Uterus (tissue), 4 donors: ENCODE measurements around the gene METTL24. TPM values are rescaled to one million over a fixed set of nuclear protein-coding genes. Genes with fewer than 3 reads are reported as not detected.
"Not testable (repeated sequence)": the region's sequence is repeated elsewhere in the genome, so short reads cannot be mapped to it uniquely, and the experiment has no call there.

Experiments
- DNase-seq, 2 donors: peaks; one replicate each; pipeline ENCODE4 v3.0.0-alpha.2; 2019 to 2020
- H3K27ac ChIP-seq, 2 donors: fragments of 200-600 bp; sonication (generic); 1 replicate in 1 of 2; 2 replicates in 1 of 2; pipeline ENCODE4 v1.5.1; 2016 to 2018
- H3K27me3 ChIP-seq, 2 donors: fragments of 200-600 bp; sonication (generic); one replicate each; pipeline ENCODE4 v1.5.1; 2018 to 2019; ENCODE audit warnings: control low read depth in 1 of 2
- H3K36me3 ChIP-seq, 2 donors: fragments of 200-600 bp; sonication (generic); one replicate each; pipeline ENCODE4 v1.5.1; 2019; ENCODE audit warnings: control low read depth in 1 of 2
- H3K4me1 ChIP-seq, 2 donors: fragments of 200-600 bp; sonication (generic); one replicate each; pipeline ENCODE4 v1.5.1; 2018 to 2019; ENCODE audit warnings: control low read depth in 1 of 2
- H3K4me3 ChIP-seq, 2 donors: fragments of 200-600 bp; sonication (generic); 1 replicate in 1 of 2; 2 replicates in 1 of 2; pipeline ENCODE4 v1.5.1; 2018 to 2019; ENCODE audit warnings: mild to moderate bottlenecking in 1 of 2
- H3K9me3 ChIP-seq, 2 donors: fragments of 200-600 bp; sonication (generic); one replicate each; pipeline ENCODE4 v1.5.1; 2019; ENCODE audit warnings: control low read depth in 1 of 2
- POLR2A ChIP-seq, 2 donors: fragments of 450-650 bp; IDR thresholded peaks; one replicate each; pipeline ENCODE4 v1.6.1; 2016; ENCODE audit warnings: antibody characterized with exemption in 2 of 2, mild to moderate bottlenecking in 1 of 2, moderate library complexity in 1 of 2
- intact Hi-C: fragments of 100-400 bp; cut with DNase I; formaldehyde crosslinking; loops from one replicate; pipeline ENCODE4 v1.15.1; 2023; ENCODE audit warnings: low total_unique reads
- total RNA-seq, 4 donors: library from RNA; depleted of rRNA in 3 of 4; stranded (reverse); fragments of >200 nt in 3 of 4; gene quantifications; one replicate each; pipeline versions ENCODE4 v1.1.0 to v1.2.4, GENCODE V29; 2014 to 2023
- TF ChIP-seq, protein P1 (sequence below), 4 experiments: fragments of 200-600 bp in 2 of 4; fragments of 450-650 bp in 2 of 4; sonication (generic) in 2 of 4; IDR thresholded peaks; one replicate each; pipeline ENCODE4 v1.5.1; 2016 to 2019; ENCODE audit warnings: antibody characterized with exemption in 4 of 4, mild to moderate bottlenecking in 2 of 4, moderate library complexity in 1 of 4
- donor health status: DM: yes; HTN: yes; CAD: no.

Gene METTL24
- total RNA-seq, 4 donors from 2014 or later: 18.0 to 47.2 (median 30.7) TPM; not detected in 1

DNA sequence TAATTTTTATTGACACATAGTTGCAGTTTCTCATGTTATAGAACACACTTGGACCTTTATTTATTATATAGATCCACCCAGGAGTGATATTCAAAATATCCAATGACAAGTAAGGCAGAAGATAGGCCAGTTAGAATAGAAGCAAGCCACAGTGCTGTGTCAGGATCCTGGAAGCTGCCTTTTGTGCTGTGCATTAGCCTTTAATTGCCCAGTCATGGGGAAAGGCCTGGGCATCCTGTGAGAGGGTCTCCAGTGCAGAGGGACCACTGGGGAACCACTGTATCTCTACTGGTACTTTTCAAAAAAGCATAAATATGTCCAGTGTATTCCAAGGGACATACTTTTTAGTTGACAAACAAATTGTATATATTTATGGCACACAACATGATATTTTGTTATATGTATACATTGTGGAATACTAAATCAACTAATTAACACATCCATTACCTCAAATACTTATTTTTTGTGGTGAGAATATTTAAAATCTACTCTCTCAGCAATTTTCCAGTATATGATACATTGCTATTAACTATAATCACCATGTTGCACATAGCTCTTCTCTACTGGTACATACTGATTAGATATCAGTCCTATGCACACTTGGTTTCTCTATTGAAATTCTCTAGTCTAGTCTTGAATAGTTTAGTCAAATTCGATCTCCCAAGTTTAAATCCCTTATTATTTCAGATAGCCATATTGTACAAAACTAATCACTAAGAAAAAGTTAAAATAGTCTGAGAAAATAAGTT is 118.4 kb downstream of the METTL24 start:
- no peaks in the 10 kb centered on the region for H3K9me3 ChIP-seq
- no peaks in the 10 kb centered on the region for H3K27me3 ChIP-seq
- H3K27ac ChIP-seq: no peak overlapping the region
- TF ChIP-seq, protein P1, sequence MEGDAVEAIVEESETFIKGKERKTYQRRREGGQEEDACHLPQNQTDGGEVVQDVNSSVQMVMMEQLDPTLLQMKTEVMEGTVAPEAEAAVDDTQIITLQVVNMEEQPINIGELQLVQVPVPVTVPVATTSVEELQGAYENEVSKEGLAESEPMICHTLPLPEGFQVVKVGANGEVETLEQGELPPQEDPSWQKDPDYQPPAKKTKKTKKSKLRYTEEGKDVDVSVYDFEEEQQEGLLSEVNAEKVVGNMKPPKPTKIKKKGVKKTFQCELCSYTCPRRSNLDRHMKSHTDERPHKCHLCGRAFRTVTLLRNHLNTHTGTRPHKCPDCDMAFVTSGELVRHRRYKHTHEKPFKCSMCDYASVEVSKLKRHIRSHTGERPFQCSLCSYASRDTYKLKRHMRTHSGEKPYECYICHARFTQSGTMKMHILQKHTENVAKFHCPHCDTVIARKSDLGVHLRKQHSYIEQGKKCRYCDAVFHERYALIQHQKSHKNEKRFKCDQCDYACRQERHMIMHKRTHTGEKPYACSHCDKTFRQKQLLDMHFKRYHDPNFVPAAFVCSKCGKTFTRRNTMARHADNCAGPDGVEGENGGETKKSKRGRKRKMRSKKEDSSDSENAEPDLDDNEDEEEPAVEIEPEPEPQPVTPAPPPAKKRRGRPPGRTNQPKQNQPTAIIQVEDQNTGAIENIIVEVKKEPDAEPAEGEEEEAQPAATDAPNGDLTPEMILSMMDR (IDR thresholded peaks at IDR 0.05): no peak
- no peak for TF ChIP-seq POLR2A (IDR thresholded peaks at IDR 0.05)
- no peaks in the 10 kb centered on the region for H3K4me1 ChIP-seq
- intact Hi-C loops: no loop called here
- H3K4me3 ChIP-seq: no peak overlapping the region
- H3K36me3 ChIP-seq: no peaks in the 10 kb centered on the region
- DNase-seq: no peak

DNA sequence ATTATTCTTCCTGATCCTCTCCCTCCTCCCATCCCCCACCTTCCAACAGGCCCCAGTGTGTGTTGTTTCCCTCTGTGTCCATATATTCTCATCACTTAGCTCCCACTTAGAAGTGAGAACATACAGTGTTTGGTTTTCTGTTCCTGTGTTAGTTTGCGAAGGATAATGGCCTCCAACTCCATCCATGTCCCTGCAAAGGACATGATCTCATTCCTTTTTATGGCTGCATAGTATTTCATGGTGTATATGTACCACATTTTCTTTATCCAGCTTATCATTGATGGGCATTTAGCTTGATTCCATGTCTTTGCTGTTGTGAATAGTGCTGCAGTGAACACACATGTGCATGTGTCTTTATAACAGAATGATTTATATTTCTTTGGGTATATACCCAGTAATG is 122.1 kb downstream of the METTL24 start:
- DNase-seq, H3K4me3 ChIP-seq, H3K27ac ChIP-seq, intact Hi-C loops, H3K4me1 ChIP-seq, H3K27me3 ChIP-seq, H3K36me3 ChIP-seq, H3K9me3 ChIP-seq: not testable (repeated sequence)

DNA sequence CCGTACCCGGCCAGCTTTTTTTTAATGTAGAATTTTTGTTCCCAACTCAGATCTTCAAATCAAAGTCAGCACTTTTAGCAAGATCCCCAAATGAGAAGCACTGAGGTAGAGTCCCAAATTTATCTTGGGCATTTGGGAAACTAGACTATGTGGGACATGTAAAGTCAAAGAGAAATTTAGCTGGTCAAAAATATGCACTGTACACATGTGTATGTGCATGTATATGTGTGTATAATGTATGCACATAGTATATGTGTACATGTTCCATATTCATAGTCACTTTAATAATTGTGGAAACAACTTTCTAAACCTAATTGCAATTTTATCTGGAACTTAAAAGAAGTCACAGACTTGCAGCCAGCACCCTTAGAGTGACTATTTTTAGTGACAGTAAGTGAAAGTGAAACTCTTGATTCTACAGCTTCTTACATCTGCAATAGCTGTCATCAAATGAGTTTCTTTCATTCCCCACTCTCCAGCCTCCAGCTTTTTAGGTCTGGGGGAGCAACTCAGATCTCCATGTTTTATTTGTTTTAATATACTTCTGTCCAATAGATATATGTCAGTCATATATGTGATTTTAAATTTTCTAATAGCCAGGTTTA is 124.3 kb downstream of the METTL24 start:
- H3K4me1 ChIP-seq: no peaks in the 10 kb centered on the region
- H3K4me3 ChIP-seq: no peak overlapping the region
- H3K27ac ChIP-seq: peak overlapping the region in 1 of 2 donors; percentile 39
- H3K27me3 ChIP-seq: no peaks in the 10 kb centered on the region
- no peak for TF ChIP-seq POLR2A (IDR thresholded peaks at IDR 0.05)
- TF ChIP-seq, protein P1 (IDR thresholded peaks at IDR 0.05): no peak
- intact Hi-C loops: no loop called here
- H3K9me3 ChIP-seq: no peaks in the 10 kb centered on the region
- H3K36me3 ChIP-seq: no peaks in the 10 kb centered on the region
- no peak for DNase-seq

DNA sequence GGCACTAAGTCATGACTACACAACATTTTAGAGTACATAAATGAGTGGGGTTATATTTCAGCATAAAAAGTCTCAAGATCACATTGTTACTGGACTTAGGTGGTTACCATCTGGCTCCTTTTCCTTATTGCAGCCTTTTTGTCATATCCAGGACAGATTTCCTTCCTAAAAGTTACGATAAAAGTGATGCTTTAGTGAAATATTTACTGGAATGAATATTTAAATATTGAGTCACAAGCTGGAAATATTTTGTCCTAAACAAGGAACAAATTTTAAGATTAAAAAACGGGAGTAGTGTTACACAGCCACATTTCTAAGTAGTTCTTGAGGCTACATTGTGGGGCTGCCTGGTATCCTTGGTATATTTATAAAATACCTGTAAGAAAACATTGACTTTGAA is 125.7 kb downstream of the METTL24 start:
- Histone ChIP-seq H3K36me3 (no peaks in the 10 kb centered on the region), H3K27ac (peak overlapping the region; percentile 22 to 24), H3K27me3 (no peaks in the 10 kb centered on the region), H3K9me3 (no peaks in the 10 kb centered on the region), H3K4me3 (no peak overlapping the region), H3K4me1 (no peaks in the 10 kb centered on the region)
- intact Hi-C loops: no loop called here
- TF ChIP-seq POLR2A (IDR thresholded peaks at IDR 0.05): no peak
- TF ChIP-seq, protein P1 (IDR thresholded peaks at IDR 0.05): no peak
- no peak for DNase-seq

- no peaks in the 10 kb centered on the region for H3K9me3 ChIP-seq
- no peak for DNase-seq
- H3K4me3 ChIP-seq: no peak overlapping the region
- no peak for TF ChIP-seq POLR2A (IDR thresholded peaks at IDR 0.05)
- TF ChIP-seq, protein P1 (IDR thresholded peaks at IDR 0.05): no peak
- H3K27me3 ChIP-seq: no peaks in the 10 kb centered on the region
- no peaks in the 10 kb centered on the region for H3K36me3 ChIP-seq
- no peak overlapping the region for H3K27ac ChIP-seq
- intact Hi-C loops: no loop called here
- no peaks in the 10 kb centered on the region for H3K4me1 ChIP-seq
Observed at GRCh38 chr6:110226261-110226660, 131.9 kb downstream of the METTL24 start.
